Measurements from ENCODE around the gene SAP130. TPM values are rescaled to one million over a fixed set of nuclear protein-coding genes. Genes with fewer than 3 reads are reported as not detected.

Gene SAP130
- total and polyA plus RNA-seq, 2 of the 4 experiments (the other 2 are of a cell fraction): 6.1 to 17.1 TPM

GRCh38 chr2:127893033-127893432, 134.8 kb downstream of the SAP130 start:
- DNase-seq (no peak), ATAC-seq (ENCODE audit: low read depth) (no peak)
- Histone ChIP-seq H2AFZ (replicated peaks; ENCODE audit: low read length, poor library complexity) (no peak overlapping the region), H2BK15ac (ENCODE audit: low read depth, low read length) (no peak overlapping the region), H2BK20ac (ENCODE audit: low read depth, low read length) (no peak overlapping the region), H2AK5ac (ENCODE audit: low read depth, low read length) (no peak overlapping the region), H4K91ac (ENCODE audit: insufficient read depth, low read depth, low read length) (no peak overlapping the region), H3K9me1 (ENCODE audit: insufficient read depth, low read length) (no peaks in the 10 kb centered on the region), H3K27ac (ENCODE audit: insufficient read depth, low read length) (no peak overlapping the region), H4K5ac (ENCODE audit: low read depth, low read length) (no peak overlapping the region), H3K9ac (ENCODE audit: low read depth, low read length) (no peak overlapping the region), H3K79me1 (ENCODE audit: low read depth in 1 of 2, low read length in 2 of 2) (peaks cover 3 to 10% of the 10 kb centered on the region in 2 experiments; a peak in 3 of 4 replicates), H3K36me3 (ENCODE audit: control insufficient read depth, insufficient read depth, low read length) (no peaks in the 10 kb centered on the region), H2BK120ac (ENCODE audit: low read depth, low read length) (no peak overlapping the region), H3K4ac (ENCODE audit: low read depth, low read length) (no peak overlapping the region), H2AK9ac (replicated peaks; ENCODE audit: low read depth, low read length, poor library complexity) (no peak overlapping the region), H4K20me1 (ENCODE audit: insufficient read depth, low read length) (no peaks in the 10 kb centered on the region), H3K9me3 (ENCODE audit: control insufficient read depth, insufficient read depth, low read length) (no peaks in the 10 kb centered on the region), H2BK5ac (ENCODE audit: low read depth, low read length, poor library complexity, severe bottlenecking) (no peak overlapping the region), H3K18ac (ENCODE audit: low read depth, low read length) (no peak overlapping the region), H3K4me1 (ENCODE audit: control insufficient read depth, insufficient read depth, low read length) (peaks cover 3% of the 10 kb centered on the region), H4K8ac (ENCODE audit: low read depth in 2 of 2, low read length in 2 of 2) (no peak overlapping the region), H3K56ac (ENCODE audit: extremely low read depth, insufficient read depth, low read length) (no peak overlapping the region), H3K14ac (replicated peaks; ENCODE audit: low read depth, low read length) (no peak overlapping the region), H3K23ac (ENCODE audit: low read depth, low read length) (no peak overlapping the region), H3K27me3 (ENCODE audit: control insufficient read depth, insufficient read depth, low read length) (no peaks in the 10 kb centered on the region), H3K4me2 (ENCODE audit: low read depth, low read length) (no peak overlapping the region), H3K4me3 (ENCODE audit: insufficient read depth, low read depth, low read length) (no peak overlapping the region)
- dilution Hi-C loops (cut with HindIII; ENCODE audit: low sequenced_read_pairs, unreplicated experiment) (no loop called here), in situ Hi-C loops (cut with MboI; ENCODE audit: low sequenced_read_pairs) (loop anchor here (25.0 kb wide), 1 partner anchor 419 kb away; the partner anchor contains the start of gene HS6ST1), intact Hi-C loops (cut with micrococcal nuclease) (no loop called here)
- BruUV-seq (replicated peaks): no TSS peak
- ChIA-PET POLR2A (ENCODE audit: unreplicated experiment) (no interaction called here), CTCF (no interaction called here)
- TF ChIP-seq MAZ (IDR thresholded peaks at IDR 0.05; ENCODE audit: borderline replicate concordance, low read depth, low read length): no peak
- TF ChIP-seq, protein P1, sequence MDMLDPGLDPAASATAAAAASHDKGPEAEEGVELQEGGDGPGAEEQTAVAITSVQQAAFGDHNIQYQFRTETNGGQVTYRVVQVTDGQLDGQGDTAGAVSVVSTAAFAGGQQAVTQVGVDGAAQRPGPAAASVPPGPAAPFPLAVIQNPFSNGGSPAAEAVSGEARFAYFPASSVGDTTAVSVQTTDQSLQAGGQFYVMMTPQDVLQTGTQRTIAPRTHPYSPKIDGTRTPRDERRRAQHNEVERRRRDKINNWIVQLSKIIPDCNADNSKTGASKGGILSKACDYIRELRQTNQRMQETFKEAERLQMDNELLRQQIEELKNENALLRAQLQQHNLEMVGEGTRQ (IDR thresholded peaks at IDR 0.05; ENCODE audit: low read depth, low read length): no peak
- TF ChIP-seq SMC3 (IDR thresholded peaks at IDR 0.05; ENCODE audit: low read depth, low read length): no peak
- no peak for TF ChIP-seq CHD1 (IDR thresholded peaks at IDR 0.05; ENCODE audit: low read depth, low read length)
- no peak for TF ChIP-seq BHLHE40 (IDR thresholded peaks at IDR 0.05; ENCODE audit: low read depth, low read length)
- no peak for TF ChIP-seq MAFK (IDR thresholded peaks at IDR 0.05; ENCODE audit: low read depth, low read length)
- no peak for TF ChIP-seq RCOR1 (IDR thresholded peaks at IDR 0.05; ENCODE audit: insufficient replicate concordance, low read length)
- 90% methylated on average over 4 of the region's 14 CpGs; no CpG with 5 or more reads in 1 of the 2 experiments for WGBS, 2 experiments (ENCODE audit: extremely low coverage in 2 of 2, insufficient read length in 1 of 2)

Measured in IMR-90 (cell line).